HG02885 (cell line): ENCODE results near the gene CDT1.

Experiments
- ATAC-seq: cut with Tn5 transposase; IDR thresholded peaks from one replicate; pipeline ENCODE4 v1.9.1; 2021; ENCODE audit warnings: mild to moderate bottlenecking; ENCODE audit not compliant: unreplicated experiment, poor library complexity

CDT1 gene

DNA sequence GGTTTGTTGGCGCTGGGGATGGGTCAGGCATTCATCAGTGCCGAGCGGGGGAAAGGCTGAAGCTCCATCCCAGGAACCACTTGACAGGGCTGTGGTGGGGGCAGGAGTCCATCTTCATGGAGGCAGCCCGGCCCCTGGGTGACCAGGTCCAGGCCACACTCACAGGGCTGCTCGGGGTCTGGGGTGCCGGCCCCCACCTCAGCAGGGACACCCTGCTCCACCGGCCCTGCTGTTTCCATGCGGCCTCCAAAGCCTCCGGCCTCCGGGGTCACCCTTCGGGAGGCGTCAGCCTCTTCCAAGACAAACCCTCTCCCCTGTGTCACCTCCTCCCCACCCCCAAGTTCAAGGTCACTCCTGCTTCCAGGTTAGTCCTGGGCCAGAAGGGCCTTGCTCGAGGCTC is 31.1 kb downstream of the CDT1 start:
- ATAC-seq, result no peak

DNA sequence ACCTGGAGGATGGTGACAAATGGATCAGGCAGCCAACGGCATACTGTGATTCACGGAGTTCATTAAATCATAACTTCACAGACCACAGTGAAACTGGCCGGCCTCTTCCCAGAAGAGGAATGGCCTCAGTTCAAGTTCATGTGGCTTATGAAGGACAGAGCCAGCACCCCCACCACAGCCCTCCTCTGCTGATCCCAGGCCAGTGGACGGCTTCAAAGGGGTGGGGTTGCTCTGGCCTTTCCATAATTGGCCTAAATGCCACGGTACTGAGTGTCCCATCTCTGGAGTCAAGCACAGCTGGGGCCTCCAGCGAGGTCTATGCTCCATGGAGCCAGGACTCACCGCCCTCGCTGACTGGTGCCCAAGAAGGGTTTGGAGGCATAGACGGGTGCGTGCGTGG is 31.8 kb downstream of the CDT1 start:
- no peak for ATAC-seq

DNA sequence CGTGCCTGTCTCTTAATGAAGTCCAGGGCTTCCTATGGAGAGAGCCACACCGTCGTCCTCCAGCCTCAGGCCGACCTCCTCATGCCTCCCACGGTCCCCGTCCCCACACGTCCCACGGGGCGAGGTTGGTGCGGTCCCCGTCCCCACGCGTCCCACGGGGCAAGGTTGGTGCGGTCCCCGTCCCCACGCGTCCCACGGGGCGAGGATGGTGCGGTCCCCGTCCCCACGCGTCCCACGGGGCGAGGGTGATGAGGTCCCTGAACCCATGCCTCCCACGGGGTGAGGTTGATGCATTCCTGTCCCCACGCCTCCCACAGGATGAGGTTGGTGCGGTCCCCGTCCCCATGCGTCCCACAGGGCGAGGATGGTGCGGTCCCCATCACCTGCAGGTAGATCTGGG is 32.2 kb downstream of the CDT1 start:
- no peak for ATAC-seq

DNA sequence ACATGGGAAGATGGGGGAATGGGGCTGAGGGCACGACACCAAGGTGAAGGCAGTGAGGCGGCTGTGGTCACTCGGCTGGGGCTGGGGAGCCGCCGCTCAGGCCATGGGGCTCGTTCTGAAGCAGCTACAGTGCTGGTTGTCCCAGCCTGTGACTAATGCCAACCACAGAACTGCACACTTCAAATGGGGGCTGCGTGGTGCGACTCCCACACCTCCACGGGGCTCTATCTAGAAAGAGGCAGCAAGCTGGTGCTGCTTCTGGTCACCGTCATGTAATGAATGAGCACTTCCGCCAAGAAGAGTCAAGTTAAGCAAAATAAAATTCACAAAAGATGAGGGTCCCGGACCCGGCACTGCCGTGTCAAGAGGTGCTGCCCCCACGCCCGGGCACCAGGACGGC is 33.2 kb downstream of the CDT1 start:
- ATAC-seq, result no peak

DNA sequence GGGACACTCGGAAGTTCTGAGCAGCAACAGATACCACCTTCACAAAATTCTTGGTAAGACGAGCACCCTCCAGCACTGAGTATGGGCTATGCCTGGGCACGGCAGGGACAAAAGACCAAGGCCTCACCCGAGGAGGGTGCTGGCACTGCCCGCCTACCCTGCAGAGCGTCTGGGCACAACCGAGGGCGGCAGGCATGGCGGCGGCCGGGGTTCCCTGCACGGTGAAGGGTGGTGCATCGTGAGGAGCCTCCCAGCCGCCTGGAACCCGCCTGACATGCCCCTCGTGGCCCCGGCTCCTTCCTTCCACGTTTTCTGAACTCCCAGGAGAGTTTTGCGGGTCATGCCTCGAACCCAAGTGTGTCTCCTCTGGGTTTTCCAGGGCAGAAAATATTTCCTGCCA is 34.2 kb downstream of the CDT1 start:
- ATAC-seq, result no peak

DNA sequence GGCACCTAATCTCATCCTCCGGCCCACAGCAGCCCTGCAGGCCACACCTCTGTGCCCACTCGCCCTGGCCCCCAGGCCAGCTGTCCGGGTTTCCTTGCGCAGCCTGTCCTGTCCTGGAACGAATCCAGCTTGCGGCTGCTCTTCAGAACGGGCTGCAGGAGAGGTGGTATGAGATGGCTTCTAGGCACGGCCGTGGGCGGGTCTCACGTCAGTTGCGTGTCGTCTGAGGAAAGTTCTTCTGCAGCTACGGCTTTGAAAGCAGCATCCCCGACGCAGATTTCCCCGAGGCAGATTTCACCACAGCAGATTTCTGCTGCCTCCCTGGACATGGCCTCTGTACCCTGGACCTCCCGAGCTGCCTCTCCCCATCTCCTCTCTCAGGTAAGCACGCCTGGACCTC is 35.0 kb downstream of the CDT1 start:
- no peak for ATAC-seq

DNA sequence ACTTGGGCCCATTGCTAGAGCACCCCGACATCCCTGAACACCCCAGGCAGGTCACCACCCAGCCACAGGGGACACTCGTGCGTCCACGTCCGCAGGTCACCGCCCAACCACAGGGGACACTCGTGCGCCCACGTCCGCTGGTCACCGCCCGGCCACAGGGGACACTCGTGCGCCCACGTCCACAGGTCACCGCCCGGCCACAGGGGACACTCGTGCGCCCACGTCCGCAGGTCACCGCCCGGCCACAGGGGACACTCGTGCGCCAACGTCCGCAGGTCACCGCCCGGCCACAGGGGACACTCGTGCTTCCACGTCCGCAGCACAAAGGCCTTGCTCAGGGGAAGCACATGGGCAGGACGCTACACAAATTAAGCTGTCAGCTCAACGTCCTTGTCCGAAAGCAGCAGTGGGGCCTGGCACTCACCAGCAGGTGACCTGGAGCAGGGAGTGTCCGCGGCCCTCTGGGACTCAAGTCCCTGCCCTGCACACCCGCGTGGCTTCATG is 35.5 kb downstream of the CDT1 start:
- no peak for ATAC-seq

DNA sequence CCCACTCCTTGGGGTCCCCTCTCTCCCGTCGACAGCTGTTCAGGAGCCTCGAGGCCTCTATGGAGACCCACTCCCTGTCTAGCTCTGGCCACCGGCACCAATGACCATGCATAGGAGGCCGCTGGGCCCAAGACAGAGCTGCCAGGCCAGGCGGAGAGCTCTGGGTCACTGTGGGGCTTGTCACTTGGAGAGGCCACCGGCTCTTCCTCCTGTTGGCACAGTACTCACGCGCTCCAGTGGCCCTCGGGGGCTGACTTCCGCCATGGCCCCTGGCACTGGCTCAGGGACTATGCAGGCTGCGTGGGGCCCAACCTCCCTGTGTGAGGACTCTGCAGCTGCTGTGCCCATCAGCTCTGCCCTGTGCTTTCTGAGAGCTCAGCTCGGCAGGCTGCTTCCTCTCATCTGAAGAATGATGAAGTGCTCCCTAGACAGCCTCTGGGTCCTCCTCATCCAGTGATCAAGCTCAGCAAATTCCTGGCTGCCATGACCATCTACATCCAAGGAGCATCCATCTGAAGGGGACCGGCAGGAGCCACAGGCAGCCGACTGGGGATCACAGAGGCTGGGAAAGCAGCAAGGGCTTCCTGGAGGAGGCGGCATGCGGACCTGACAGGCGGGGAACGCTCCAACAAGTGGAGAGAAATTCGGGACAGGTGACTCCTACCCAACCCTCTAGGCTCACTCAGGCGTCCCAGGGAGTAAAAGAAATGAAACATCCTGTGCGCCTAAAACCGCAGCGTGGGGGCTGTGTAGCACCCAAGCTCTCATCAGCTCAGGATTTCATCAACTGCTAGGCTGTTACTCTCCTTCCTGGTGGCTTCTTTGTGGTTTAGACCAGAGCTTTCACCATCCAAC is 36.4 kb downstream of the CDT1 start:
- no peak for ATAC-seq

DNA sequence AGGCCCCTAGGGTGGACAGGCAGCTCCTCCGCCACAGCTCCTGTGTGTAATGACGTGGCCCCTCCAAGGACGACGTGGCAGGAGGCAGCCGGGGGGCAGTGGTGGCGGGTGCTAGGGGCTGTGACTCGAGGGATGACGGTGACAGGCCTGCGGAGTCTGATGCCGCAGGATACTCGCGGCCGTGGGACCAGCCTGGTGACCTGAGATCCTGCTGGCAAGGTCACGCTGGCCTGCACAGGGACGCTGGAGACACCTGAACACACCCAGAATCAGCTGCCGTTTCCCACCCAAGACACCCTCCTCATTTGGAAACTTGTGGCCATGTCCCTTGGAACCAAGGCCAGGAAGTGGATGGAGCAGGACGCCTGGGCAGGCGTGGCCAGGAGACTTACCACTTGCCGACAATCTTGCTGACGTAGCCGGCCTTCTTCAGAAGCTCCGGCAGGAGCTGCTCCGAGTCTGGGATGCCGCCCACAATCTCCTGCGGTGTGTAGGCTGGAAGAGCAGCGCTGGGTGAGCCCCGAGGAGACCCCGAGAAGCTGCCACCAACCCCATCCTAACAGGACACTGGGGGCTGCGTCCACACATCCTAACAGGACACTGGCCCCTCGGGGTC is 37.1 kb downstream of the CDT1 start:
- no peak for ATAC-seq

DNA sequence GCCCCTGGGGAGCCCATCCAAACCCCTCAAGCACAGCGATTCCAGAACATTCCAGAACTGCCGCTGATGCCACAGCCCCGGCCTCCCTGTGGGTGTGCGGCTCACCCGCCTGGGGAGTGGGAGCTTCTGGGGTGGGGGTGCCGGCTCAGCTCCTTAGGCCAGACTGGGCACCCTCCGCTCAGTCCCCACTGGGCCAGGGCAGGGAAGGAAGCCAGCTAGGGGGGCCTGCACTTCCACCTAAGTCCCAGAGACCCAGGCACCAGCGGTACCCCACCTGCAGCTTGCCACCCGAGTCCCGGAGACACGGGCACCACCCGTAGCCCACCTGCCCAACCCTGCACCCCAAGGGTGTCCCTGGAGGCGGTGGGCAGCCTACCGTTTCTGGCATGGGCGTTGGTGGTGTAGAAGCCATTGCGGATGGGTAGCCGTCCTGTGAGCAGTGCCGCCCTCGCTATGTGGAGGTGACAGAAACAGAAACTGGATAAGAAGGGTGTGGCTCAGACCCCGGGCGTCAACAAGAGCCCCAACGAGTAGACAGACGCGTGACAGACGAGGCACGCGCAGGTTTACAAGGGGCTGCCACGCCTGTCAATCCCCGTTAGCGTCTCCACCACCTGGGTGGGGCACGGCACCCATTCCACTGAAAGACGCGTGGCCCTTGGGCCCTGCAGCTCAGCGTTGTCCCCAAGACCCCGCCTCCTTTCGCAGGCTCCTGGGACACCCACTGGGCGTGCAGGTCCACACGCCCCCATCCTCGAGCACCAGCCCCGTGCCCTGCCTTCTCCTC is 38.1 kb downstream of the CDT1 start:
- no peak for ATAC-seq

DNA sequence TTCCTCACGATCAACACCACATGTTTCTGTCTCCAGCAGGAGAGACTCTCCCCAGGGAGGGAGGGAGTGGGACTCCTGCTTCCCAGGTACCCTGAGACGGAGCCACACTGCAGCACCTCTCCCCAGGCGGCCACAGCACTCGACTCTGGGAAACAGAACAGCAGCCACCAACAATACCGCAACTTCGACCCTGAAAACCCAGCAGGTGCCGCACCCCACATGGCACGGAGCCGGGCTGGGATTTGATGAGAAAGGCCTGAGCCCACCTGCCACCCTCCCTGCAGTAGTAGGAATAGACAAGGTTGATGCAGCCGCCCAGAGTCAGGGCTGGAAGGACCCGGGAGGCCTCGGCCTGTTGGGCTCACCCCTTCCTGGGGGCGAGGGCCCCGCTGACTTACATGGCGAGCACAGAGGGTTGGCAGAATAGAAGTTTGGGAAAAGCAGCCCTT is 38.7 kb downstream of the CDT1 start:
- ATAC-seq, result no peak

DNA sequence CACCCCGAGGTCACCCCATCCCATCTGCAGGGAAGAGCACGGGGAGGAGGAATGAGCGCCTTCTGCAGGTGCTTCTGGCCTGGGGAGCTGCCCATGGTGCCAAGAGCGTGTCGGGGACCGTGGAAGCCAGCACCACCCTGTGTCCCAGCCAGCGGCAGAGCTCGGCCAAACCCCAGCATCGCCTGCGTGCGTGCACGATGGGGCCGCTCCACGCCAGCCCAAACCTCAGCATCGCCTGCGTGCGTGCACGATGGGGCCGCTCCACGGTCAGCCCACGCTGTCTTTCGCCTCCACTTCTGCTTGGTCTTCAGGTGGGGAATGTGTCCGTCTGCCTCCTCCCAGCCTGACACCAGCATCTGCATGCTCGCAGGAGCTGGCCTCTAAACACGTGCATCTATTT is 39.2 kb downstream of the CDT1 start:
- no peak for ATAC-seq

DNA sequence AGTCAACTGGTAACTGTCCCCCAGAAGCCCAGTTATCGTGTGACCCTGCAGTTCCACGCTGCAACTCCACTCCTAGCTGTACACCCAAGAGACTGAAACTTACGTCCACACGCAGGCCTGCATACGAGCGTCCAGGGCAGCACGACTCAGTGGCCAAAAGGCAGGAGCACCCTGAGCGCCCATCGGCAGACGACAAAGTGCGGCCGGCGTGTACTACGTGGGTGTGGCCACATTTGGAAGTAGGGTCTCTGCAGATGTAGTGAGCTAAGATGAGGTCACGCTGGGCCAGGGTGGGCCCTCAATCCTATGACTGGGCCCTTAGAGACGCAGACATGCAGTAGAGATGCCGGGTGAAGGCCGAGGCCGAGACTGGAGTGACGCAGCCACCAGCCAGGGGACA is 39.7 kb downstream of the CDT1 start:
- ATAC-seq, result no peak

DNA sequence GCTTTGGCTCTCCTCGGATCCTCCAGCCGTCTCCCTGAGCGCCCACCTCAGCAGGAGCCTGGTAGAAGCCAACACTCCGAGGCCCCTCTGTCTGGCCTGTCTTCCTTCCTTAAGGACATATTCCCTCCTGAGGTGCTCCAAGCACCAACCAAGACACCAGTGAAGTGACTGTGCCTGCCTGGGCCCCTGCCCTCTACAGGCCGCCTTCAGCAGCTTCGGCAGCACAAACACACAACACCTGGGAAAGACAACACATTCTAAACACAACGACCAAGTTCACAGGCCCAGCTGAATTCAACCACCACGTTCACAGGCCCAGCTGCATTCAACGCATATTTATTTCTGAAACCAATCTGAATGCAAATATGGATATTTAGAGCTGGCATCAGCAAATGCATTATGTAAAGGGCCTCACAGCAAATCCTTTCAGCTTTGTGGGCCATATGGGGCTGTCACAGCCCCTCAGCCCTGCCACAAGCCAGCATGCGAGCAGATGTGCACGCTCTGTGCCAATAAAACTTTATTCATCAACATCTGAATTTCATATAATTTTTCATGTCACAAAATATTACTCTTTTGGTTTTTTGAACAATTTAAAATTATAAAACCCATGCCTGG is 40.9 kb downstream of the CDT1 start:
- no peak for ATAC-seq

DNA sequence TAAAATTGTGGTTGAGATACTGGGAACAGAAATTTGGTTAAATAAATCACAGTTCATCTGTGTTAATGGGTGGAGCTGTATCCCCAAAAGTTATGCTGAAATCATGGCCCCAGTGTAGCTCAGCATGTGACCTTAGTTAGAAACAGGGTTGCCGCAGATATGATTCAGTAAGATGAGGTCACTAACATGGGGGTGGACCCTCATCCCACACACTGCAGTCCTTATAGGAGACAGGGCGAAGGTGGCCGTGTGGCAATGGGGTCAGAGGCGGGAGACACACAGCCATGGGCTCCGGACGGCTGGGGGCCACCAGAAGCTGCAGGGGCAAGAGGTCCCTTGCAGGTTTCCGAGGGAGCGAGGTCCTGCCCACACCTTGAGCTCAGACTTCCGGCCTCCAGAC is 42.5 kb downstream of the CDT1 start:
- ATAC-seq, result no peak

DNA sequence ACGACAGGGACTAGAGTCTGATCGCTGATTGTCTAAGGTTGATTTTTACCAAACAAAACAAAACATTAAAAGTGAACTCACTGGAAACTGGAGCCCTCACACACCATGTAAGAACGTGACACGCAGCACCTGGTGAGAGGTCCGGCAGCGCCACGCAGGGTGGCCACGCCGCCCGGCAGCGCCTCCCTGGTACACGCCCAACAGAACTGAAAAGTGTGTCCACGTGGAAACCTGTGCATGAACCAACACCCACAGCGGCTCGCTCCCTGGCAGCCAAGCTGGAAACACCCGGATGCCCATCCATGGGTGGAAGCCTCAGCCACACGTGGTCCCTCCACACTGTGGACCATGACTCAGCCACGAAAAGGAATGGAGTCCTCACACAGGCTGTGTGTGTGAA is 44.1 kb downstream of the CDT1 start:
- no peak for ATAC-seq

DNA sequence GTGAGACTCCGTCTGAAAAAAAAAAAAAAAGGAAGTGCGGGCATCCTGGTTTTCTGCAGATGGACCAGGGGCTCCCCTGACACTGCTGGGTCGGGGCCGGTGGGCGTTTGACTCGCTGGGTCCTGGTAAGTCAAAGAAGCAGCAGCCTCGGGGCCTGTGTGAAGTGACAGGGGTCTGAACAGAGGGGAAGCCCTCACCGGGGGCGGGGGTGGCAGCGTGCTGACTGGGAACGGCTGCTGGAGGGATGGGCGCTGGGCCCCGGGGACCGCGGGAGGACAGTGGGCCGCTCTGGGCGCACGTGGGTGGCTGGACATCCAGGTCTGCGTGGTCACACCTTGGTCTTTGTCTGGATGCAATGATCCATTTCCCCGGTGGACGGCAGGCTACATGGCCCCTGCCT is 45.0 kb downstream of the CDT1 start:
- ATAC-seq, result no peak

DNA sequence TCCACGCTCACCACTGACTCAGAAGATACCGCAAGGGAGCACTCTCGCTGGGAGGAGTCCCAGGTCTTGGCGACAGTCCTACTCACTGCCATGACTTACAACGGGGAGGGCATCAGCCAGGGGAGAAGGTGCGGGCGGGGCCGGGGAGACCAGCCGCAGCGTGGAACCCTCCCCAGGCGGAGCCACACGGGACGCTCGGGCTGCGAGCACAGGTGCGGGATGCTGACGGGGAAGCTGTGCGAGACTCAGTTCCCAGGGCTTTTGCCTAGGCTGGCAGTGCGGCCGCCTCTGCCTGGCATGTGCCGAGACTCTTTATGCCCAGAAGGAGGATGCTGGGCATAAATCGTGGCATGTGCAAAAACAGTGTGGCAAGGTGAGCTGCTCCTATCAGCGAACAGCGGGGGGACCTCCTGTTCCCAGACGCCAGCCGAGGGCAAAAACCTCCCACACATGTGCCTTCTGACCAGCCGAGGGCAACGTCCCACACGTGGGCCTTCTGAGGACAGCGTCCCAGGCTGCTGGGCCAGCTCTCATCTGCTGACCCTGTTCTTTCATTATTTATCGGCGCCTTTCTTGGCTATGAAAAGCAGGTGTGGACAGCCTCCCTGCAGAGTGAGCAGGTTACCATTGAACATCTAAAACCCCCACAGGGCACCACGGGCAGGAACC is 47.1 kb downstream of the CDT1 start:
- ATAC-seq, result no peak

DNA sequence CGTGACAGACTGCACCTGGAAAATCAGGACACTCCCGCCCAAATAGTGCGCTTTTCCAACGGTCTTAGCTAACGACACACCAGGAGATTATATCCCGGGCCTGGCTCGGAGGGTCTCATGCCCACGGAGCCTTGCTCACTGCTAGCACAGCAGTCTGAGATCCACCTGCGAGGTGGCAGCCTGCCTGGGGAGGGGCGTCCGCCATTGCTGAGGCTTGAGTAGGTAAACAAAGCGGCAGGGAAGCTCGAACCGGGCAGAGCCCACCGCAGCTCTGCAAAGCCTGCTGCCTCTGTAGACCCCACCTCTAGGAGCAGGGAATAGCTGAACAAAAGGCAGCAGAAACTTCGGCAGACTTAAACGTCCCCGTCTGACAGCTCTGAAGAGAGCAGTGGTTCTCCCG is 48.0 kb downstream of the CDT1 start:
- ATAC-seq, result no peak

DNA sequence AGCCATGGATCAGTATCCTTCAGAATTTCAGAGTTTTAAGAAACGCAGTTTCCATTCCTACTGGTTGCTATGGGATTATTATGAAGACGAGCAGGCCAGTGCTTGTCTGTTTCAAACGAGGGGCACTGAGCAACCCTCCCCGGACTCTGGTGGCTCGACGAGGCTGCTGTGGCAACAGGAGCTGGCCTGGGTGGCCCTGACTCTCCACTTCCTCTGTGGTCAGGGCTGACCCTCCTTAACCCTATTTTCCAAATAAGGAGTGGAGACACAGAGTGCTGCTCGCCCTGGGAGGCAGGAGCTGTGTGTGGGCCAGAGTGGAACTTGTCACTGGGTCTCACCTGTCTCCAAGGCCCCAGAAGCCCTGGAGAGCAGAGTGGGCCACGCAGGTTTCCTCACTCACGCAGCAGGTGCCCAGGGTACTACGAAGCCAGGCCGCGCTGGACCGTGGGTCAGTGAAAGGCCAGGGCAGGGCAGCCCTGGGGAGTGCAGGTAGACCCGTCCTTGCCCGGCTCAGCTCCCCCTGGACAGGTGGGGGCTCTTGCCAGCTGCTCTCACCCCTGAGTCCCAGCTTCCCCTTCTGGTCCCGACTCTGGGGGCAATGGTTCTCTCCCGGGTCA is 49.8 kb downstream of the CDT1 start:
- ATAC-seq, result no peak
